Stimulated activated CD8-positive, alpha-beta memory T cell treated with anti-CD3 and anti-CD28 coated beads, Interleukin-15, amount 100 ng/mL, for 24 hours (primary cell): Measurements from ENCODE around the gene NTF3.

Experiments
- DNase-seq: peaks from one replicate; pipeline ENCODE4 v3.0.0-alpha.2; 2020; ENCODE audit warnings: low read depth

Gene NTF3

DNA sequence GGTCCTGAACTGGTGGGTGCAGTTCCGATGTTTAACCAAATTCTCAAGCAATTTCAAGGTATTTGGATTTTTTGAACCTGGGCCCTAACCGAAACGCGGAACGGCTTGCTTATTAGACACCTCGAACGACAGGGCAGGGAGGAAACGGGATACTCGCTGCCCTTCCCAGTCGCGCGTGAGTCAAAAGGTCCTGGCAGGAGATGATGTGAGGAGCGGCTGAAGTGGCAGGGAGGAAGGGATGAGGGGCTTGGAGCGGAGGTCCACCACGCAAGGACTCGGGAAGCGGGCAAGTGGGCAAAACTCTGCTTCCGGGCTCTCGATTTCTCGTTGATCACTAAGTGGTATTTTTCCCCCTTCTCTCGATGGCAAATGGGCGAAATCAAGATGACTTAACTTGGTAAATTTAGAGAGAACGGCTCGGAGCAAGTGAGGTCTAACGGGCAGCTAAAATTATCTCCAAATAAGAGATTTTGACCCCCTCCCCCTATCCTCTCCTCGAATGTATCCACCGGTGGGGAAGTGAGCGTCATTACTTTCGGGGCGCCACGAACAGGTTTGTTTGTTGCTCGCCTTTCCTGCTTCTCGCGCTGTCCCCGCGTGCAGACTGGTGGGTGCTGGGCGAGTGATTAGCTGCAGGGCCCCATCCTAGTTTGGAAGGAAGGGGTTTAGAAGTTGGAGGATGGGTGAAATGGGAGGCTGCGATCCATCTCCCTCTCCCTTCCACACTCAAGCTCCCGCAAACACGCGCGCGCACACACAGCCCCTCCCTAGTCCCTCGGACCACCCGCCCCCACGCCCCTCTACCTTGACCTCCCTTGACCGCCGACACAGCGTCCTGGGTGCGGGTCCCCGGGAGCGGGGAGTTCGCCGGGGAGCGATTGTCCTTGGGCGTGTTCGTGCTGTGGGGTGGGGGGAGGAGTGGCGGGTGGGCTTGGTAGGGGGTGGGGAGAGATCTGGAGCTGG, 986 bp upstream of the NTF3 start:
- no peak for DNase-seq

DNA sequence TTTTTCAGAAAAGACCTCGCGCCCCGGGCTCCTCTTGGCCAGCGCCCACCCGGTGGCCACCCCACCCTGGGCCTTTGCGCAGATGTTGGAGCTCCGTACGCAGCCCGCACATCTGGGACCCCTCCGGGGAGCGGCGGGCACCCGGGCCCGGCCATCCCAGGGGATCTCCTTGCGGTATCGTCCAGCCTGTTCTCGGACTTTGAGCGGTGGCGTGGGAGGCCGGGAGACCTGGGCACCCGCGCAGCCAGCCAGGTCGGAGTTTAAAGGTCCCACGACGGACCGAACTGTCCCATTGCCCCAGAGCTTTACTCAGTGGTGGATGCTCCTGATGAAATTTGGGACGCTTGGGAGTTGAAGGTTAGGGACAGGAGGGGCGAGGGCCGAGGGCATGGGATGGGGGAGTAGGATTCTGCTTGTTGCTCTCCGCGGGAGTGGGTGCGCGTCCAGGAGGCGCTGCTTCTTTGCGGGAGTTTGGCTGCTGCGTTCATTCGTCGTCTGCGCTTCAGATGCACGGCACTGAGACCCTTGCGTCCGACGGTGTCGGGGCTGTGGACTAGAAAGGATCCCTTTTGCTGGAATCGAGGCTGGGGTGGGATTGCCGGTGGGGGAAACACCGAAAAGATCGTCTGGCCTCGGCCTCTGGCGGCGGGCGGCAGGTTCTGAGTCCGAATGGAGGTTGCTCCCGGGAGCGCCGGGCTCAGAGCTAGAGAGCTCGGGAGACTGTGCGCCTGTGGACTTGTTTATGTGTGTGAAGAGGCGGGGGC, 1.4 kb downstream of the NTF3 start:
- no peak for DNase-seq

DNA sequence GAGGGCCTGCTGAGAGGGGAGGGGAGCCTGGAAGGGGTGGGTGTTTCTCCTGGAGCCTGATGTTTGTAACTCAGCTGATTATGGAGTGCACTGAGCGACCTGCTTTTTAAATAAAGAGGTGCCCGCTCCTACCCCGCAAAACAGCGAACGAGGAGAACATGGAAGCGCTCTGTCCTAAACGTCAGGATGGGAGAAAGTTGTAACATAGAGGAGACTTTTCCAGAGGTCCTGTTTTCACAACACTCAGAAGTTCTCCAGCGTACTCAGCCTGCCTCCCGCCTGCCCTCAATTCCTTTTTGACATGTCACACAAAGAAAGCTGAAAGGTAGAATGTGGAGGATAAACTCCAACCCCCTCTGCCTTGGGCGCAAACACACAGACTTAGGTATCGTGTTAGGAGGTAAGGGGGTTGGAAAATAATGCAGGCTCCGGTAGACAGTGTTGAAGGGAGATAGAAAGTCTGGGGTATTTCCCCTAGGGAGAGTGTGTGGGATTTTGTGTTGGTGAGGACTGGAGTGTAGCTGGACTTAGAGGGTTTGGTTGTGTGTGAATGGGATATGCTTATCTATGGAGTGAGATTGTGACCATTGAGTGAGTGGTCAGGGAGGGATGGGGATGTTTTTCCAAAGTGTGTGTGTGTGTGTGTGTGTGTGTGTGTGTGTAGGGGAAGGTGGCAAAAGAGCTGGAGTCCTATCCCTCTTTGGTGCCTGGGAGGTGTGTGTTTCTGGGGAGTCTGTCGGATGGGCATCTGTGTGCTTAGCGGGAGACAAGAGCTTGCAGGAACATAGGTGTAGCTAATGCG, 2.1 kb downstream of the NTF3 start:
- no peak for DNase-seq

DNA sequence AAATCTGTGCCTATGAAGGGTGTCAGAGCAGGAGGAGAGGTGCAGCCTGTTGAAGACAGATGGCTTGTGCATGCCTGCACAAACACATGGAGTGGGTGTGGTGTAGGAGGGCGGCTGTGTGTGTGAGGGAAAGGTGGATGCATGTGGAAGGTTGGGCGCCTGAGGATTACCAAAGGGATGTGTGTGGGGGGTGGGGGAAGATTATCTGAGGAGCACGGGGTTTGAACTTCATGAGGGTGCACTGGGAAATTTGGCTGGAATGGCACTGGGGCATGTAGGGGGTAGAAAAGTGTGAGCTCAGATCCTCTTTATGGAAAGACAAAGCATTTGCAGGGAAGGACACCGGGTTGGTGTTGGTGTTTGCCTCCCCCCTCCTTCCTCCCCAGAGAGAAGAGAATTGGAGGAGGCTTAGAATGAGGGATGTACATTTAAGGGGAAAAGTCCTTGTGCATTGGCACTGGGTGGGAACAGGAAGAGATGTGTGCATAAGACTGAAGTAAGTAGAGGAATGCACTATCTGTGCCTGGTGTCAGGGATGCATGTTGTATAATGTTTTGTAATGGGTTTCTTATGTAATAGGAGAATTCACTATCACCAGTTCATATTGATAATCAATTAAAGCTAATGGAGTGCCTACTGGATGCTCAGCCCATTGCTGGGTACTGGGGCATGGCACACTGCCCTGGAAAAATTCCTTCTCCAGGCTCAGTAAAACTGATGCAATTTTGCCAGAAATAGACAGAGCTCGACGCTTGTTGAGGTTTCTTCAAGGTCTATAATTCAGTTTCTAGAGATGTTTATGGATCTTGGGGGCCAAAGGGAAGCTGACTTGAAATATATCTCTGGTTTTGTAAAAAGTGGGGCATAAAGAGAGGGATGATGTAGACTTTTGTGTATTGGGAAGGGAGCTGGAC, 3.0 kb downstream of the NTF3 start:
- no peak for DNase-seq

DNA sequence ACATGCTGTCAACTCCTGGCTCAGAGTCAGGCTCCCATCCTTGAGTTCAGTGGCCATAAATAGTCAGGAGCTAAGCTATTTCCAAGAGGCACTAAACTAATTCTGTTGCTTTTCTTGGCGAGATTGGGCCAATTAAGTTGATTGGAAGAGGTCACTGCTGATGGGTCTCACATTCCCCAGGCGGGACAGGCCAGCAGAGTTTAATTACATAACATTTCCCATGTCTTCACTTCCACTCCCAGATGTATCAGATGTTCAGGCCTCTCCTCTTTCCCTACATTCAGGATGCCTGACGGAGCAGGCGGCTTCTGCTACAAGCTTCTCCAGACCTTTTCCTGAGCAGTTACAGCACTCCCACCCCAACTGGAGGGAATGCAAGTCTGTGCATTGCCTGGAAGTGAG, 5.3 kb downstream of the NTF3 start:
- no peak for DNase-seq

DNA sequence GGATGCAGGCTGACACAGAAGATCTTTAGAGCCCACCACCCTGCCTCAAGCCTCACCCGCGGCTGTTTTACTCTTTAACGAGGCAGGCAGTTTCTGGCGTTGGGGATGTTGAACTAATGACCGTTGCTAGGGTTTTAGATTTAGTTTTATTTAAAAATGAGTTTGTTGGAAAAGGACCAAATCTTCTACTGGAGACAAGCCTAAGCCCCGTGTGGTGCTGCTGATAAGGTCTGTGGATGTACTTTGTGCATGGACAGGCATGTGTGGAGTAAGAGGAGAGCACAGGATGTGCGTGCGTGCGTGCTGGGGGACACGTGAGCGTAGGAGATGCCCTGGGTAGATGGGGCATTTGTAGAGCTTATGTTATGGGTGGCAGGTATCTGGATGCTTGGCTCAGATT, 5.7 kb downstream of the NTF3 start:
- no peak for DNase-seq

DNA sequence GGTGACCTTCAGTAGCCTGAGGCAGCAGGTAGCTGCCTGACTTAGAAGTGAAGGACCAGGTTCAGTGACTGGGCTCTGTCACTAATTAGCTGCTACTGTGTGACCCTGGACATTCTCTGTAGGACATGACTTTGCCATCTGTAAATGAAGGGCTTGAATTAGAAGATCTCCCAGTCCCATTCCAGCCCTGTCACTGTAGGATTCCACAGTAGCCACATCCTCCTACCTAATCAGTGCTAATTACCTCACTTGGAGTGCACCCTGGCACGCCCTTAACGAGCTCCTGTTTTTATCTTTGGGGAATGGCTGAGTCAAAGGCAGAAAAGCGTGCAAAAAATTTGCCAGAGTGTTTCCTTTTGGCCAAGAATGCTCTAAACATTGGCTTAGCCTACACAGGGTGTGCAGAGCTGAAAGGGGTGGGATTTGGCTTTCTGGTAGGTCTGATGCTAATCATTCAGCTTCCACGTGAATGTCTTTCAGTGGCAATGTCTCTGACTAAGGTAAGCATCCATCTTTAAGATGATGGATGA, 6.8 kb downstream of the NTF3 start:
- no peak for DNase-seq

DNA sequence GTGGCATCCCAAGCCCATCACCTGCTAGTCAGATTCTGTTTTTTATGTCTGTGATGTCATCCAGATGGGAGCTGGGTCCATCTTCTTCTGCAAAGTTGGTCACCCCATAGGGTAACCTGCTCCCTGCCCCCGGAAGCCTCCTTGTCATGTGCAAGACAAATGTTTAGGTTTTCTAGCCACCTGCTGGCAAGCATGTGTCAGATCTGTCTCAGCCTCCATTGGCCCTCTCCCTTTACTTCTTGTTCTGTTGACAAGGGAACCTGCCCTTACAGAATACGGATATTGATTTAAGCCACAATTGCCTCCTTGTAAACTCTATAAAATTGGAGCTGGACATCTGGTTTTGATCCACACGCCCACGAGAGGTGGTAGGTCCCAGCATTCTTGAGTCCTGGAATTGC, 7.5 kb downstream of the NTF3 start:
- no peak for DNase-seq

DNA sequence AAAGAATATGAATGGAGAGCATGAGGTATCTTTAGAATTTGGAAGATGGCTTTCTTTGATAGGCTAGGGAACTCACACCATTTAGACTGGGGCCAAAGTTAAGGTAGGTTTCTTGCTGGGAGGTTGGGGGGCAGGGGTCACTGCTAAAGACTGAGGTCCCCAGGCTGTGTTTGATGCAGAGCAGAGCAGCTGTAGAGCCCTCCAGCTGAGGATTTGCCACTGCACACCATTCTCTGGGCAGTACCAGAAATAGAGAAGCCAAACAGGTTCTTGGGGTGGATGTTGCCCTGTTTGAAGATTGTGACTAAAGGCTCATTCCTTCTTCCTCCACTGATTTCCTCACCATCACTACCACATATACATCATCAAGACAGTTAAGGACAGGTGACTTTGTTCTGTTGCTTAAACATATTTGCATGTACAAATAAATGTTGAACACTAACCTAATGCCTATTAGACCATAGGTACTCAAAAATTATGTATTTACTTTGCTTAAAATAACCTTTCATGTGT, 7.9 kb downstream of the NTF3 start:
- no peak for DNase-seq

DNA sequence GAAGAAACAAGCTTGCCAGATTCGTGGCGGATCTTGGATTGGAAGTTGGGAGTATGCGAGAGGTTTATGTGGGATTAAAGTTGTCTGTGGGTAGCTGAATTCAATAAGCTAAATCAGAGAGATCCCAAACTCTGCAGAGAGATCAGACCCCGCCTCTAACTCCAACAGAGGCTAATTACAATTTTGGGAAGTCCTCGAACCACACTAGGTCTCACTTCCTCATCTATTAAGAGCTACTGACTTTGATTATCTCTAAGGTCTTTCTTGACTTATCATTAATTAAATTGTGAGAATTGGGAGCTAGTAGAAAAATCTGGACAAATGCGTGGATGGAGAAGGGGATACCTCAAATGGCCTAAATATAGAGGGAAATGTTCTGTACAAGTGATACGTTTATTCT, 9.1 kb downstream of the NTF3 start:
- no peak for DNase-seq

DNA sequence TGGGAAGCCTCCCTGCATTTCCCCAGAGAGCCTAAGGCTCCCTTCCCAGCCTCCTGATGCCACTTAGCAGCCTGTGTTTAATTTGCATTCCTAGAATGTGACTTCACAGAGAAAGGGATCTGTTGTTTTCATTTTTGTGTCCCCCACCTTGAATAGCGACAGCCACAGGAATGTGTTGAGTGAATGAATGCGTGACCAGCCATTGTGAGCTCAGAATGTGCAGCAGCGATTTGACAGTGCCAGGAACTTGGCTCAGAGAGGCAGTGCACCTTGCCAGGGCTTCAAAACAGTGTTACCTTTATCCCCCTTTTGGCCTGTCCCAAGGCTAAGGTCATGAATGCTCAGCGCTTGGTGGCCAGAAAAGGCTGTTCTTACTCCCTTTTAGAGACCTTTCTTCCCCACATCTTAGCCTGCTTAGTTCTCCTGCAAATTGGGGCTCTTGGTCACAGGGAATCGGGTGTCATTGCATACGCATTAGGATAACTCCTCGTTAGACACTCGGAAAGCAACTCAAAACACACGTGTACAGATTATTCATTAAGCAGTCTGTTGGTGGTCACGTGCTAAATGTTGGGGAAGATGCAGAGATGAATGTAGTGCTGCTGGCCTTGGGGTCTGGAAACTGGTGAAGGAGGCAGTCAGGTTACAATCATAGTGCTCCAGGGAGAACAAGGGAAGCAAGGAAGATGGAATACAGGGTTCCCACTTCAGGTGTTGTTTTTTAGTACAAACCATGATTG, 9.8 kb downstream of the NTF3 start:
- no peak for DNase-seq

DNA sequence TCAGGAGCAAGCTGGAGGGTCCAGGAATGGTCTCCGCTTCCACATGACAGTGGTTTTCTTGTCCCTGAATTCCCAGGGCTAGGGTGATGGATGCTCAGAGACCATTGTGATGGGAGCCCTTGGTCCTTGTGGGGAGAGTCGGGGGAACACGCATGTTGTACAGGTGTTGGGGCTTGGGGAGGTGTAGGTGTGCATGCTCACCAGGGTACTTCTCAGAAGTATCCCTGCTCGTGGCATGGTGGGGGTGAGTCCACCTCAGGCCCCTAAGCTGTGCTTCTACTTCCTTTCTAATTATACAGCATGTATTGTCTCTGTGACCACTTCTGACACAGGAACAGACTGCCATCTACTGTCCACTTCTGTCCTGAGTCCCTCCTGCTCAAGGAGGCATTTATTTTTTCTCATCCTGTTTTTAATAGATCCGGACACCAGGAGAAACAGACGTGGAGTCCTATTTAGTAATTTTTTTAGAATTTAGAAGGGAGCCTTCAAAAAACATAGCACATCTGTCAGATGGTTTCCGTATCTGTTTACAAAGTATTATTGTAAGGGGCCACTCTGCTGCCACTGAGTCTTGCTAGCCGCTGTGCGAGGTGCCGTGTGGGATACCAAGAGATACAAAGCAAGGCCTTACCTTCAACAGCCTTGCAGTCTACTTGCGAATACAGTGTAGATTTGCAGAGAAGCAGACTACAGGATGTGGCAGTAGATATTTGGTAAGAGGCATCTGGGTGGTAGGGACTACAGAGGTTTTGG, 10.5 kb downstream of the NTF3 start:
- no peak for DNase-seq

DNA sequence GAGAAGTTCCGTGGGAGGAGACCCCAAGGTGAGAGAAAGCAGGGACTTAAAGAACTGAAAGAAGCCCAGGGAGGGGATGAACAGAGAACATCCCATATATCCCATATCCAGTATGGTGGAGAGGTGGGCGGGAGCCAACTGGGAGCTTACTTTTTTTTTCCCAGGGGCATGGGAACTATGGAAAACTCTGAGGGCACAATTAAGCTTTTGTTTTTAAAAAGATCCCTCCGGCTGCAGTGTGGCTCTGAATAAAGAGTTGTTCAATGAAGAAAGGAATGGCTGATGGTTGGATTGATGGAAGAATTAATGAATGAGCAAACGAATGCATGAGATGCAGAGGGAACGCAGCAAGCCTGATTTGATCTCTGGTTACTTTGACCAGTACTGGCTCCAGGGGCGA, 12.6 kb downstream of the NTF3 start:
- no peak for DNase-seq

DNA sequence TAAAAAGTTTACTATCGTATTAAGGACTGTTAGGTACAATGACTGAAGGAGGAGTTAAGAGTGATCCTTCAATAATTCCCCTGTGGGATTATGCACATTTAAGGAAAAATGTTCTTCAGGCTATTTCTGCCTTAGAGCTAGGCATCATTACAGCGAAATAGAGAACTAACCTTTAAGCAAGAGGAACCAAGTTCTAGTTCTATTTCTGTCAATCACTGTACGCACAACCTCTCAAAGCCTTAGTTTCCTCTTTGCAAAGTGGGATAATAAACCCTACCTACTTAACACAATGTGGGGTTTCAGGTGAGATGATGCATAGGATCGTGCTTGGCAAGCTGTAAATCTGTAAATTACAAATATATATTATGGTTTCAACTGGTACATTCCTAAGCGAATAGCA, 15.4 kb downstream of the NTF3 start:
- DNase-seq, result no peak

DNA sequence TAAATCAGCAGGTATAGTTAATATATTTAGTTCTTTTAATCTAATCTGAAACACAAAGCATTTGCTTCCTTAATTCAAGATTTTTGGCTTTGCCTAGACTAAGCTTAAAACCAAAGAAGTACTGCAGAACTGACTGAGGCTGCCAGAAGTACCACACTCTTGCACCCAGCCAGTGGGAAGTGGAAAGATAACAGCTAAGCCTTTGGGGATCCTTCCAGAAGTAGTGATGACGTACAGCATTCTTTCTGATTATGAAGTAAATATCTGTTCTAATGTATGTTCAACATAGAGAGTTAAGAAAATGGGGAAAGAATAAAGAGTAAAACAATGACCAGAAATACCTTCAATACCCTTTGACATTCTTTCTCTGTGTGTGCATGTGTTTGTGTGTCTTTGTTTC, 19.3 kb downstream of the NTF3 start:
- no peak for DNase-seq

DNA sequence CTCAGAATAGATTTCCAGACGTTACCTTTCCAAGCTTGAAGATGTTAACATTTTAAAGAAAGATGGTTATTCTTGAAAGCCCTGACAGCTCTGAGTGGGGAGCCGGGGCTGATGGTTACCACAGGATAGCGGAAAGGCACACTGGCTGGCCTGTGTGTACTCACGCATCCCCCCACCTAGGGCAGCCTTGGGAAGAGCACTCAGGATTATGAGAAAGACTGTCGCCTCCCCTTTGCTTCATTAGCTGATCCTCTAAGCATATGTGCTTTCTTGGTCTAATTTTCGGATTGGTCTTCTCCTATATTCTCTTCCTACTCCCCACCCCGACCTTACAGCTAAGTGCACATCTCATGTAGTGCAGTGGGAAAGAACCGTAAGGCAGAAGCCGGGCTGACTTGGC, 20.7 kb downstream of the NTF3 start:
- DNase-seq, result no peak

DNA sequence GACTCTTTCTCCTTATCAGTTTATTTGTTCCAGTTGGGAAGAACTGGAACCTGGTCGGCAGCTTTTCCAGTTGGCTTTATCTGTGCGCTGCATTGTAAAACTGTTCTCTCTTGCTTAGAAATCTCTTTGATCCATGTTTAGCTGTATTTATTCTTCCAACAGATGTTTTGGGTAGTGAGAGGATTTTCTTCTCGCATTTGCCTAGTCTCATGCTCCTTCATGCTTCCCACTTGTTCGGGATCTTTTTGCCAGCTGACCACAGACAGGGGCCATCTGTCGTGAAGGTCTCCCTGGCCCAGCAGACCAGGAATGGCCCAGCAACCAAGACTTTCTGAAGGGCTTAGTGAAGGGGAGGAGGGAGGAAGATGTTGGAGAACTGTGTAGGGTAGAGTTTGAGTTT, 21.6 kb downstream of the NTF3 start:
- DNase-seq, result no peak

DNA sequence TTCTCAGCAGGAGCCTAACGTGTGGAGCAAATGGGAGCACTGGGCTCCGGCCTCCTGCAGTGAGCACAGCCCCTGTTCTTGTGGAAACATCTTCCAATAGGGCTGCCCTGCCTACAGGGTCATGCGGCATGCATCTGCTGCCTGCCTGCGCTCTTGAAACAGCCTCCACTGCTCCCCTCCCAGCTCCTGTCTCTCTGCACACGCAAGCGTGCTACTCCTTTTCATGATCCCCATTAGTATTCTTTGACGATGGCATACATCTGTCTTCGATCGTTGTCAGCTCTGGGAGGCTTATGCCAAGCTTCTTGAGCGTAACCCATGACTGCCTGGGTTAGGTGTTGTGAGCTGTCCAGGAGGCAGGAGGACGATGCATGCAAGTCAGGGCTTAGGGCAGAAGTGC, 23.1 kb downstream of the NTF3 start:
- no peak for DNase-seq

DNA sequence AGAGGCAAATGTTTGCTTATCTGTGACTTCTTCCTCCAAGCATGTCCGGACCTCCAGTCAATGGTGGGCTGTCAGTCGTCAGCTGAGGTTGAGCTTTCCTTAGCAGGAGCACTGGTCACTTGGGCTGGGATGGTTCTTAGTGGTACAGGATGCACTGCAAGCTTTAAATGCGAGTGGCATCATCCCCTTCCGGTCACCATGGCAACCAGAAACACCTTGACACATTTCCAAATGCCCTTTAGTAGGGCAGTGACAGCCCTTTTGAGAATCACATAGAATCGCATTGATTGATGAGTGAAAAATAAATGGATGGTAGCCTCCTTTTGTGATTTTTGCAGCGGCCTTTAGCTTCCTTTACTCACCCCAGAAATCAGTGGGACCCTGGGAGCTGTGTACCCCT, 24.1 kb downstream of the NTF3 start:
- no peak for DNase-seq

DNA sequence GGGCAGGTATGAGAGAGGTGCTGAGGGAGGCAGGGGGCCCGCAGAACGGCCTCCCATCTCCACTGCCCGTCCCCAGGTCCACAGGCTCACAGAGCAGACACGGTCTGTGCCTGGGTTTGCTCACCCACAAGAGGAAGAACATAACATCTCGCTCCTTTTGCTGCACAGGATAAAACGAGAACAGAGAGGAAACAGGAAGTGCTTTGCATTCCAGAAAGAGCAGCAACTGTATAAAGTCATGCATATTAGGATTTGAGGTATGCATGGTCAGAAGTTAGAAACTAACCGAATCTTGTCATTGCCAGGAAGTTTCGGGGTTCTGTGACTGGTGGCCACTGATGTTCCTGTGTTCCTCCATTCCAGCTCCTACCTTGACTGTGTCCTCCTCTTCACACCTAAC, 25.0 kb downstream of the NTF3 start:
- no peak for DNase-seq
